GM19193 (cell line): ENCODE measurements around the gene SLC7A5.

ENCODE experiments used
- POLR2A ChIP-seq: IDR thresholded peaks from 4 replicates; pipeline ENCODE4 v1.6.1; 2011; ENCODE audit not compliant: insufficient read depth, insufficient read length; ENCODE audit errors: extremely low read depth

SLC7A5 gene

GRCh38 chr16:87830673-87831420, 38.5 kb downstream of the SLC7A5 start:
- no peak for TF ChIP-seq POLR2A

GRCh38 chr16:87829988-87830672, 39.2 kb downstream of the SLC7A5 start:
- TF ChIP-seq POLR2A: no peak

GRCh38 chr16:87829622-87829980, 39.7 kb downstream of the SLC7A5 start:
- TF ChIP-seq POLR2A: no peak

- no peak for TF ChIP-seq POLR2A
Measured at GRCh38 chr16:87828907-87829621, 40.2 kb downstream of the SLC7A5 start.

- TF ChIP-seq POLR2A: no peak
Measured at GRCh38 chr16:87828071-87828906, 41.0 kb downstream of the SLC7A5 start.

- TF ChIP-seq POLR2A: no peak
Measured at GRCh38 chr16:87826798-87827587, 42.3 kb downstream of the SLC7A5 start.

GRCh38 chr16:87824991-87825841, 44.1 kb downstream of the SLC7A5 start:
- no peak for TF ChIP-seq POLR2A

- no peak for TF ChIP-seq POLR2A
Measured at GRCh38 chr16:87824016-87824990, 45.0 kb downstream of the SLC7A5 start.

GRCh38 chr16:87823181-87823929, 46.0 kb downstream of the SLC7A5 start:
- no peak for TF ChIP-seq POLR2A

- TF ChIP-seq POLR2A: no peak
Measured at GRCh38 chr16:87822108-87822970, 47.0 kb downstream of the SLC7A5 start.
